ENCODE data around the gene GLI3.

Gene GLI3

DNA sequence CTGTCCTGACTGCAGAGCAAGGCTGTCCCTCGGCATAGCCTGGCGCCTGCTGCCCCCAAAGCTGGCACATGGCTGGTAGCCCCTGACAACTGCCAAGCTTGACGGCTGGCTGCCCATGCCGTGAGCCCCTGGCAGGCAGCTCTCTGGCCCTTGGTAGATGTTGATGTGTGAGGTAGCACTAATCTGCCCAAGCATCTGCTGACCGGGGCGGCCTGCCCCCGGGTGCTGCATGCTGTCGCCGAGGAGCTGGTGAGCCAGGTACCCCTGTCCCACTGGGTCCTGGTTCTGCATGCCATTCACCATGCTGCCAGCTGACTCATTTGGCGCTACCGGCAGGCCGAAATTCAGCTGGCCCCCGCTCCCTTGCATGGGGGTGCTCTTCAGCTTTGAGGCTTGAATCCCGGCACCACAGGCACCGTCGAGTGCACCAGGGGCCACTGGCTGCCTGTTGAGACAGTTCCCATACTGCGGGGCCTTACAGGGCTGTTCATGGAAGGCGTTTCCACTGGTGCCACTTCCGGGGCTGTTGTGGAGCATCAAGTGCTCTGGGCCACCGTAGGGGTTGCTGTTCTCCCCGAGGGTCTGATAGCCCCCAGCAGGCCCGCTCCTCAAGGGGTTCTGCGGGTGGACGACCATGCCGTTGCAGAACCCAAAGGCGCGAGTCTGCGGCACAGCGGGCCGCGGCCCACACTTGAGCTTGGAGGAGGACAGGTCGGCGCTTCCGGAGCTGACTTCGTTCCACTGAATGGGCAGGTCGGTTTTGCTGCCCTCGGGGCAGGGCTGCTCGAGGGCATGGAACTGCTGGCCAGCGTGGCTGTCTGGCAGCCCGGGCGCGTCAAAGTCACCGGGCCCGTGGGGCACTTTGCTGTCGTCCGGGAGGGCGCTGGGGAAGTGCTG is 271.9 kb downstream of the GLI3 start:
- TF ChIP-seq ZFX (IDR thresholded peaks at IDR 0.05; ENCODE audit: borderline replicate concordance): no peak
- TF ChIP-seq, protein P1, sequence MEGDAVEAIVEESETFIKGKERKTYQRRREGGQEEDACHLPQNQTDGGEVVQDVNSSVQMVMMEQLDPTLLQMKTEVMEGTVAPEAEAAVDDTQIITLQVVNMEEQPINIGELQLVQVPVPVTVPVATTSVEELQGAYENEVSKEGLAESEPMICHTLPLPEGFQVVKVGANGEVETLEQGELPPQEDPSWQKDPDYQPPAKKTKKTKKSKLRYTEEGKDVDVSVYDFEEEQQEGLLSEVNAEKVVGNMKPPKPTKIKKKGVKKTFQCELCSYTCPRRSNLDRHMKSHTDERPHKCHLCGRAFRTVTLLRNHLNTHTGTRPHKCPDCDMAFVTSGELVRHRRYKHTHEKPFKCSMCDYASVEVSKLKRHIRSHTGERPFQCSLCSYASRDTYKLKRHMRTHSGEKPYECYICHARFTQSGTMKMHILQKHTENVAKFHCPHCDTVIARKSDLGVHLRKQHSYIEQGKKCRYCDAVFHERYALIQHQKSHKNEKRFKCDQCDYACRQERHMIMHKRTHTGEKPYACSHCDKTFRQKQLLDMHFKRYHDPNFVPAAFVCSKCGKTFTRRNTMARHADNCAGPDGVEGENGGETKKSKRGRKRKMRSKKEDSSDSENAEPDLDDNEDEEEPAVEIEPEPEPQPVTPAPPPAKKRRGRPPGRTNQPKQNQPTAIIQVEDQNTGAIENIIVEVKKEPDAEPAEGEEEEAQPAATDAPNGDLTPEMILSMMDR (IDR thresholded peaks at IDR 0.05): no peak
- no peak overlapping the region for H3K27ac ChIP-seq

DNA sequence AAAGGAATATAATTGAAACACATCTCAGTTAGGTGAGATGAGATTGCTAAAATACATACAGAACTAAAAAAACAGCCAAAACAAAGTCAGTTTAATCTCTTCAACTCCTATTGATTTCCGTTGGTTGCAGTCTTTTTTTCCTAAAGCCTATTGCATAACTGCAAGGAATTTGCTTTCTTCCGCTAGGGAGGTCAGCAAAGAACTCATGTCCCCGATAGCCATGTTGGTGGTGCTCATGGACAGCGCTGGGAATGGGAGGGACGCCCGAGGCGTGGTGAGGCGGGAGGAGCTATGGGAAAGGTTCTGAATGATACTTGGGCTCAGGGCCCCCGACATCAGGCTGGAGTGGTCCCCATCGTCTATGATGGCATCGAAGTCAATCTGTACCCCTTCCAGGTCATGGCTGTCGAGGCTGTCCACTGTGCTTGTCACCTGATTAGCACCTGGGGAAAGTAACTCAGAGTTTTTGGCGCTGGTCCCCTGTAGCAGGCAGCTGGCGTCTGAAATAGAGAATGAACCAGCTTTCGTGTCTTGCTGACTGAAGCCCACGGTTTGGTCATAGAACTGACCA is 272.7 kb downstream of the GLI3 start:
- no peak overlapping the region for H3K27ac ChIP-seq
- TF ChIP-seq ZFX (IDR thresholded peaks at IDR 0.05; ENCODE audit: borderline replicate concordance): no peak
- TF ChIP-seq, protein P1 (IDR thresholded peaks at IDR 0.05): no peak

DNA sequence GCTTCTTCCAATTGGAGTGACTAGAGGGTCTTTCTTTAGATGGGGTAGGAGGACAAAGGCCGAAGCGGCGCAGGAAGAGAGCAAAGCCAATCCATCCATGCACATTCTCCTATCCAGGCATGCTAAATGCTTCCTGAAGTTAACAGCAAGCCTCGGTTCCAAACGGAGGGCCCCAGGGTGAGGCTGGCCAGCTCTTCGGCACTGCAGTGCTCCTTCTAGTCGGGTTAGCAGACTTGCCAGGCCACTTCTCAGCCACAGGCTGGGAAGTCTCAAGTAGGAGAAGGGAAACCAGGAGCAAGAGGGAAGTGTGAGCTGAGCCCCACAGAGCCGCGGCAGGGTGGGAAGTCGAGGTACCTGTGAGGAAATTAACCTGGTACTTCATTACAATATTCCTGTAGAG is 280.3 kb downstream of the GLI3 start:
- TF ChIP-seq, protein P1 (IDR thresholded peaks at IDR 0.05): no peak
- no peak for TF ChIP-seq ZFX (IDR thresholded peaks at IDR 0.05; ENCODE audit: borderline replicate concordance)
- H3K27ac ChIP-seq: no peak overlapping the region

DNA sequence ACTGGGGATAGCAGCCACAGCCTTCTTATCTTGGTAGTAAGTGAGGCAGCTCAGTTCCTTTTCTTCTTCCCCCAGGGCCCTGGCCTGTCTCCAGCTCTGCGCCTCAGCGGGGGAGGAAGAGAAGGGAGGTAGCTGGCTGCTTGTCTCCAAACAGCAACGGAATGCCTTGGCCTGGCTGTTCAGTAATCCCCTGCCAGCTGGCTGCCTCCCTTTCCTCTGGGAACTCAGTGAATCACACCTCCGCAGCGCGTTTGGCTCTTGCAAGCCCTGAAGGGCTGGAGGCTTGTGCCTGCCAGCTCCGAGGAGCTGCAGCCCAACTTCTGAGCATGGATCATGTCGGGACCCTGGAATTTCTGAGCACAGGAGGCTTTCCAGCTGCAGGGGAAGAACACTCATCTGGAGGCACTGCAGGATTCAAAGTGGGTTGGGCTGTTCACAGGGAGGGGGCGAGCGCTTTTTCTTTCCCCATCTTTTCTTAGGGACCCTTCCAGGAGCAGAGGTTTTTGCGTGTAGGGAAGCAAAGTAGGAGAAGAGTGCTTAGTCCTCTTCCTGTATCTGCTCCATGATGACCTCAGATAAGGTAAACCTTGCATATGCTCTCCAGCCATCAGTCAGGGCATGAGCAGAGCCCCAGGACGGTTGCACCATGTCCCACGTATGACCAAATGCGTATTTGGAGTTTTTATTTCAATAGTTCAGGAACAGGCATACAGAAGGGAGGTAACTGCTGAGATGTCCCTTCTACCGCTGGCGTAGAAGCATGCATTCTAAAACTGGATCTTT is 280.9 kb downstream of the GLI3 start:
- no peak overlapping the region for H3K27ac ChIP-seq
- TF ChIP-seq, protein P1 (IDR thresholded peaks at IDR 0.05): no peak
- no peak for TF ChIP-seq ZFX (IDR thresholded peaks at IDR 0.05; ENCODE audit: borderline replicate concordance)

DNA sequence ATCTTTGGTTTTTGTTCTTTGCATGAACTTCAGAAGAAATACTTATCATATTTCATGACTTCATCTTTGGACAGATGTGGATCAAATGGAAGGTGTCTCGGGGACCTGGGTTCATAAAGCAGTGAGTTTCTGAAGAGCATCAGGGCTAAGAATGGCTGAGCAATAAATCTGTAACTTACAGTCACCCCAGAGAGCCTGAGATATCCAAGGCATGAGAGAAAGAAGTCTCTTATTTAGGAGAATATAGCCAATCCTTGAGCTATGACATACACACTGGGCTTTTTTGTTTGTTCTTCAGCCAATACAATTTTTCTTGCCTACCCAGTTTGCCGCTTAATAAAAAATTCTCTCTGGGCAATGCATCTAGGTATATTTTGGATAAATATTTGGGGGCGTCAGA is 281.6 kb downstream of the GLI3 start:
- TF ChIP-seq, protein P1 (IDR thresholded peaks at IDR 0.05): no peak
- no peak for TF ChIP-seq ZFX (IDR thresholded peaks at IDR 0.05; ENCODE audit: borderline replicate concordance)
- no peak overlapping the region for H3K27ac ChIP-seq

DNA sequence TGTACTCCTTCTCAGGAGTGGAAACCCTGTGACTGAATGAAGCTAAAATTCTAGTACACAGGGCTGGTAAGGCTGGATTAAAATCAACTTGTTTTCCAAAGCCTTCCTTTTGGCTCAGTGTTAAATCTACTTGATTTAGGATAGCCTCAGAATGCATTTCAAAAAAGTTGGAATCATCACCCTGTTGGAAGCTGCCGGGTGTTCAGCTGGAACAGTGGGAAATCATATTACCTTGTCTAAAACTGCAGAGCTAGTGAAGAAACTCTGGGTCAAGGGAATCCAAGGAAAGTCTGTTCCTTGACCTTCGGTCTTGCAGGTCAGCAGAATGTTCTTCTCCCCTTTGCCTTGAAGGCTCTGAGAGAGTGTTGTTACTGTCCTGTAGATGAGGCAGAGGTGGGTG is 282.0 kb downstream of the GLI3 start:
- TF ChIP-seq, protein P1 (IDR thresholded peaks at IDR 0.05): no peak
- no peak for TF ChIP-seq ZFX (IDR thresholded peaks at IDR 0.05; ENCODE audit: borderline replicate concordance)
- H3K27ac ChIP-seq: no peak overlapping the region

Measured in 22Rv1 (cell line).